ENCODE measurements around the gene SEZ6L.

- TF ChIP-seq POLR2A (IDR thresholded peaks at IDR 0.05) (no peak), POLR2AphosphoS5 (IDR thresholded peaks at IDR 0.05) (no peak)
- TF ChIP-seq, protein P1, sequence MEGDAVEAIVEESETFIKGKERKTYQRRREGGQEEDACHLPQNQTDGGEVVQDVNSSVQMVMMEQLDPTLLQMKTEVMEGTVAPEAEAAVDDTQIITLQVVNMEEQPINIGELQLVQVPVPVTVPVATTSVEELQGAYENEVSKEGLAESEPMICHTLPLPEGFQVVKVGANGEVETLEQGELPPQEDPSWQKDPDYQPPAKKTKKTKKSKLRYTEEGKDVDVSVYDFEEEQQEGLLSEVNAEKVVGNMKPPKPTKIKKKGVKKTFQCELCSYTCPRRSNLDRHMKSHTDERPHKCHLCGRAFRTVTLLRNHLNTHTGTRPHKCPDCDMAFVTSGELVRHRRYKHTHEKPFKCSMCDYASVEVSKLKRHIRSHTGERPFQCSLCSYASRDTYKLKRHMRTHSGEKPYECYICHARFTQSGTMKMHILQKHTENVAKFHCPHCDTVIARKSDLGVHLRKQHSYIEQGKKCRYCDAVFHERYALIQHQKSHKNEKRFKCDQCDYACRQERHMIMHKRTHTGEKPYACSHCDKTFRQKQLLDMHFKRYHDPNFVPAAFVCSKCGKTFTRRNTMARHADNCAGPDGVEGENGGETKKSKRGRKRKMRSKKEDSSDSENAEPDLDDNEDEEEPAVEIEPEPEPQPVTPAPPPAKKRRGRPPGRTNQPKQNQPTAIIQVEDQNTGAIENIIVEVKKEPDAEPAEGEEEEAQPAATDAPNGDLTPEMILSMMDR (IDR thresholded peaks at IDR 0.05 in 8 of 11, conservative IDR thresholded peaks at IDR 0.05 in 3 of 11): no peak
Observed at GRCh38 chr22:26354707-26355106, 185.4 kb downstream of the SEZ6L start.

Measured in spleen (tissue), 7 donors.